Neural progenitor cell (in vitro differentiated cells): Measurements from ENCODE around the gene ADCY4. TPM values are rescaled to one million over a fixed set of nuclear protein-coding genes. Genes with fewer than 3 reads are reported as not detected.

Experiments used
- DNase-seq: peaks from one replicate; pipeline ENCODE4 v3.0.0-alpha.2; 2016; ENCODE audit warnings: low spot score
- H2AFZ ChIP-seq: fragments of 200-600 bp; sonication (generic); replicated peaks from 2 replicates; pipeline ENCODE4 v1.6.1; 2016; ENCODE audit warnings: antibody characterized with exemption
- H3F3A ChIP-seq: fragments of 200-600 bp; sonication (generic); 2 replicates; pipeline ENCODE4 v1.6.1; 2016; ENCODE audit warnings: antibody characterized with exemption, low read depth
- H3K27ac ChIP-seq: fragments of 200-600 bp; sonication (generic); 2 replicates; pipeline ENCODE4 v1.5.1; 2016; ENCODE audit warnings: mild to moderate bottlenecking
- H3K27me3 ChIP-seq: fragments of 200-600 bp; sonication (generic); 2 replicates; pipeline ENCODE4 v1.6.1; 2016; ENCODE audit warnings: mild to moderate bottlenecking, moderate library complexity
- H3K36me3 ChIP-seq: fragments of 200-600 bp; sonication (generic); 2 replicates; pipeline ENCODE4 v1.5.1; 2016
- H3K4me1 ChIP-seq: fragments of 200-600 bp; sonication (generic); 2 replicates; pipeline ENCODE4 v1.6.1; 2016; ENCODE audit warnings: mixed run types
- H3K4me2 ChIP-seq: fragments of 200-600 bp; sonication (generic); 2 replicates; pipeline ENCODE4 v1.6.1; 2016
- H3K4me3 ChIP-seq: fragments of 200-600 bp; sonication (generic); 2 replicates; pipeline ENCODE4 v1.5.1; 2016
- H3K79me2 ChIP-seq: fragments of 200-600 bp; sonication (generic); 2 replicates; pipeline ENCODE4 v1.6.1; 2016; ENCODE audit warnings: low read depth
- H3K9ac ChIP-seq: fragments of 200-600 bp; sonication (generic); 2 replicates; pipeline ENCODE4 v1.6.1; 2016
- H3K9me3 ChIP-seq: fragments of 200-600 bp; sonication (generic); 2 replicates; pipeline ENCODE4 v1.5.1; 2016; ENCODE audit warnings: low read depth
- H4K20me1 ChIP-seq: fragments of 200-600 bp; sonication (generic); 2 replicates; pipeline ENCODE4 v1.6.1; 2016; ENCODE audit warnings: low read depth
- H3K27ac Mint-ChIP-seq: 3 replicates; pipeline ENCODE4 v1.8.0; 2021; ENCODE audit warnings: mixed read lengths
- H3K27me3 Mint-ChIP-seq: 2 replicates; pipeline ENCODE4 v1.8.0; 2022; ENCODE audit warnings: low read depth, mild to moderate bottlenecking, inconsistent platforms, moderate library complexity, mixed read lengths; ENCODE audit not compliant: insufficient read depth
- H3K36me3 Mint-ChIP-seq: 3 replicates; pipeline ENCODE4 v1.8.0; 2021; ENCODE audit warnings: mixed read lengths
- H3K4me1 Mint-ChIP-seq: 3 replicates; pipeline ENCODE4 v1.8.0; 2021; ENCODE audit warnings: mixed read lengths
- H3K4me3 Mint-ChIP-seq: 3 replicates; pipeline ENCODE4 v1.8.0; 2021; ENCODE audit warnings: mild to moderate bottlenecking, moderate library complexity, mixed read lengths
- H3K9me3 Mint-ChIP-seq: 3 replicates; pipeline ENCODE4 v1.8.0; 2020; ENCODE audit warnings: mixed read lengths
- CTCF ChIP-seq: fragments of 200-600 bp; sonication (generic); IDR thresholded peaks from 2 replicates; pipeline ENCODE4 v1.5.1; 2017; ENCODE audit warnings: antibody characterized with exemption, mild to moderate bottlenecking
- EZH2 ChIP-seq: fragments of 200-600 bp; sonication (generic); IDR thresholded peaks from 2 replicates; pipeline ENCODE4 v1.6.1; 2017; ENCODE audit warnings: antibody characterized with exemption, mild to moderate bottlenecking, moderate library complexity
- EZH2phosphoT487 ChIP-seq: fragments of 200-600 bp; sonication (generic); IDR thresholded peaks from 2 replicates; pipeline ENCODE4 v1.6.1; 2017; ENCODE audit warnings: antibody characterized with exemption
- total RNA-seq: library from RNA; depleted of rRNA; stranded (reverse); fragments of >200 nt; gene quantifications from 2 replicates; pipeline ENCODE4 v1.2.3, GENCODE V29; 2015; ENCODE audit warnings: low replicate concordance

Gene ADCY4
- total RNA-seq, 1 donor from 2014 or later: not detected

GRCh38 chr14:24323341-24323740 lies 11.5 kb downstream of the ADCY4 start:
- H3K9me3 ChIP-seq: no peaks in the 10 kb centered on the region
- H3K36me3 Mint-ChIP-seq: no peaks in the 10 kb centered on the region
- H4K20me1 ChIP-seq: no peaks in the 10 kb centered on the region
- H3K27ac ChIP-seq: no peak overlapping the region
- H3K27me3 Mint-ChIP-seq: peaks cover 13% of the 10 kb centered on the region
- H3K27me3 ChIP-seq: peaks cover 23% of the 10 kb centered on the region
- TF ChIP-seq CTCF (no peak), EZH2phosphoT487 (no peak), EZH2 (no peak)
- H3K36me3 ChIP-seq: no peaks in the 10 kb centered on the region
- H2AFZ ChIP-seq: no peak overlapping the region
- H3K4me1 ChIP-seq: no peaks in the 10 kb centered on the region
- H3K79me2 ChIP-seq: no peaks in the 10 kb centered on the region
- no peak overlapping the region for H3K9ac ChIP-seq
- no peak for DNase-seq
- H3K4me3 ChIP-seq: no peak overlapping the region
- H3K4me2 ChIP-seq: no peak overlapping the region
- H3K4me1 Mint-ChIP-seq: peaks cover 2% of the 10 kb centered on the region
- no peaks in the 10 kb centered on the region for H3K9me3 Mint-ChIP-seq
- H3F3A ChIP-seq: no peaks in the 10 kb centered on the region
- H3K4me3 Mint-ChIP-seq: no peak overlapping the region
- H3K27ac Mint-ChIP-seq: no peak overlapping the region

GRCh38 chr14:24322672-24323071 lies 12.2 kb downstream of the ADCY4 start:
- no peaks in the 10 kb centered on the region for H3K4me1 ChIP-seq
- peaks cover 29% of the 10 kb centered on the region for H3K27me3 ChIP-seq
- H2AFZ ChIP-seq: no peak overlapping the region
- H3K4me2 ChIP-seq: no peak overlapping the region
- H3K36me3 ChIP-seq: no peaks in the 10 kb centered on the region
- peaks cover 13% of the 10 kb centered on the region for H3K27me3 Mint-ChIP-seq
- no peak for TF ChIP-seq CTCF
- TF ChIP-seq EZH2: no peak
- TF ChIP-seq EZH2phosphoT487: no peak
- no peaks in the 10 kb centered on the region for H3K79me2 ChIP-seq
- no peaks in the 10 kb centered on the region for H4K20me1 ChIP-seq
- no peaks in the 10 kb centered on the region for H3K36me3 Mint-ChIP-seq
- peaks cover 2% of the 10 kb centered on the region for H3K4me1 Mint-ChIP-seq
- H3K9me3 Mint-ChIP-seq: no peaks in the 10 kb centered on the region
- H3F3A ChIP-seq: no peaks in the 10 kb centered on the region
- H3K4me3 Mint-ChIP-seq: no peak overlapping the region
- no peak overlapping the region for H3K27ac ChIP-seq
- no peak overlapping the region for H3K4me3 ChIP-seq
- H3K9ac ChIP-seq: no peak overlapping the region
- H3K27ac Mint-ChIP-seq: no peak overlapping the region
- H3K9me3 ChIP-seq: no peaks in the 10 kb centered on the region
- DNase-seq: no peak

GRCh38 chr14:24321212-24321975 lies 13.5 kb downstream of the ADCY4 start:
- no peak for TF ChIP-seq CTCF
- TF ChIP-seq EZH2phosphoT487: no peak
- no peak for TF ChIP-seq EZH2
- Mint-ChIP-seq H3K27ac (peak overlapping the region; percentile 65), H3K27me3 (peaks cover 9% of the 10 kb centered on the region), H3K9me3 (no peaks in the 10 kb centered on the region), H3K36me3 (no peaks in the 10 kb centered on the region), H3K4me3 (no peak overlapping the region), H3K4me1 (peaks cover 2% of the 10 kb centered on the region)
- H3K9ac ChIP-seq: no peak overlapping the region
- no peak overlapping the region for H2AFZ ChIP-seq
- H3K4me1 ChIP-seq: no peaks in the 10 kb centered on the region
- H3K27ac ChIP-seq: no peak overlapping the region
- no peak overlapping the region for H3K4me3 ChIP-seq
- no peak for DNase-seq
- peaks cover 38% of the 10 kb centered on the region for H3K27me3 ChIP-seq
- H3K36me3 ChIP-seq: no peaks in the 10 kb centered on the region
- H3K79me2 ChIP-seq: no peaks in the 10 kb centered on the region
- no peaks in the 10 kb centered on the region for H4K20me1 ChIP-seq
- H3K4me2 ChIP-seq: no peak overlapping the region
- H3K9me3 ChIP-seq: no peaks in the 10 kb centered on the region
- H3F3A ChIP-seq: no peaks in the 10 kb centered on the region
